ENCODE results near the gene BHLHA15.

DNA sequence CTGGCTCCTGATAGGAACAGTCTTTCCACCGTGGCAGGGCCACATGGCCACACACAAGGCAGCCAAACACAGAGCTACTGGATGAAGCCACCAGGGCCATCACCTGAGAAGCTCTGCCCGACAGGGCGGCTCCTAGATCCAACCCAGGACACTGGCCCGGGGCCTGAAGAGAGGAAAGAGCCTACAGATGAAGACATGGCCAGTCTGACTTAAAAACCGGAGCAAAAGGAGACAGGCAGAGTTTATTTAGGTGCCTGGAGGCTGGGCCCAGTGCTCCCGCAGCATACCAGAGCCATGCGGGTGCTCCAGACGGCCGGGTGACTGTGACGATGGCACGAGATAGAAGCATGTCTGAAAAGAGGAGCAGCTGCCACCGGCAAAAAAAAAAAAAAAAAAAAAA is 36.9 kb downstream of the BHLHA15 start:
- TF ChIP-seq, protein P1, sequence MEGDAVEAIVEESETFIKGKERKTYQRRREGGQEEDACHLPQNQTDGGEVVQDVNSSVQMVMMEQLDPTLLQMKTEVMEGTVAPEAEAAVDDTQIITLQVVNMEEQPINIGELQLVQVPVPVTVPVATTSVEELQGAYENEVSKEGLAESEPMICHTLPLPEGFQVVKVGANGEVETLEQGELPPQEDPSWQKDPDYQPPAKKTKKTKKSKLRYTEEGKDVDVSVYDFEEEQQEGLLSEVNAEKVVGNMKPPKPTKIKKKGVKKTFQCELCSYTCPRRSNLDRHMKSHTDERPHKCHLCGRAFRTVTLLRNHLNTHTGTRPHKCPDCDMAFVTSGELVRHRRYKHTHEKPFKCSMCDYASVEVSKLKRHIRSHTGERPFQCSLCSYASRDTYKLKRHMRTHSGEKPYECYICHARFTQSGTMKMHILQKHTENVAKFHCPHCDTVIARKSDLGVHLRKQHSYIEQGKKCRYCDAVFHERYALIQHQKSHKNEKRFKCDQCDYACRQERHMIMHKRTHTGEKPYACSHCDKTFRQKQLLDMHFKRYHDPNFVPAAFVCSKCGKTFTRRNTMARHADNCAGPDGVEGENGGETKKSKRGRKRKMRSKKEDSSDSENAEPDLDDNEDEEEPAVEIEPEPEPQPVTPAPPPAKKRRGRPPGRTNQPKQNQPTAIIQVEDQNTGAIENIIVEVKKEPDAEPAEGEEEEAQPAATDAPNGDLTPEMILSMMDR (IDR thresholded peaks at IDR 0.05; ENCODE audit: insufficient read depth, low read length, poor library complexity, severe bottlenecking), result no peak
- no peak for TF ChIP-seq EZH2phosphoT487 (conservative IDR thresholded peaks at IDR 0.05; ENCODE audit: low read length)
